Esophagus muscularis mucosa (tissue), 4 donors: ENCODE measurements around the gene CLBA1. TPM values are rescaled to one million over a fixed set of nuclear protein-coding genes. Genes with fewer than 3 reads are reported as not detected.

Experiments used
- DNase-seq: peaks from one replicate; pipeline ENCODE4 v3.0.0-alpha.2; 2017; ENCODE audit errors: extremely low spot score
- H3K27ac ChIP-seq, 4 donors: fragments of 200-600 bp; sonication (generic); replicated peaks in 1 of 4; 1 replicate in 3 of 4; 2 replicates in 1 of 4; pipeline ENCODE4 v1.5.1; 2016 to 2019; ENCODE audit warnings: mild to moderate bottlenecking in 1 of 4
- H3K27me3 ChIP-seq, 4 donors: fragments of 200-600 bp; sonication (generic); one replicate each; pipeline versions ENCODE4 v1.5.1 to v1.6.0; 2016 to 2019
- H3K36me3 ChIP-seq, 4 donors: fragments of 200-600 bp; sonication (generic); one replicate each; pipeline ENCODE4 v1.5.1; 2016 to 2019
- H3K4me1 ChIP-seq, 4 donors: fragments of 200-600 bp; sonication (generic); one replicate each; pipeline ENCODE4 v1.5.1; 2016 to 2019
- H3K4me3 ChIP-seq, 4 donors: fragments of 200-600 bp; sonication (generic); 1 replicate in 2 of 4; 2 replicates in 2 of 4; pipeline ENCODE4 v1.5.1; 2016 to 2019; ENCODE audit warnings: mild to moderate bottlenecking in 4 of 4, moderate library complexity in 1 of 4
- H3K9me3 ChIP-seq, 4 donors: fragments of 200-600 bp; sonication (generic); 1 replicate in 3 of 4; 2 replicates in 1 of 4; pipeline ENCODE4 v1.5.1; 2016 to 2019
- EP300 ChIP-seq: sonication (generic); formaldehyde crosslinking; IDR thresholded peaks from one replicate; pipeline ENCODE4 v1.6.1; 2017; ENCODE audit warnings: antibody characterized with exemption
- POLR2A ChIP-seq: fragments of 450-650 bp; IDR thresholded peaks from one replicate; pipeline ENCODE4 v1.6.1; 2017; ENCODE audit warnings: antibody characterized with exemption, moderate library complexity, mild to moderate bottlenecking, low read depth
- POLR2AphosphoS5 ChIP-seq, 2 donors: sonication (generic); formaldehyde crosslinking; IDR thresholded peaks; one replicate each; pipeline ENCODE4 v1.6.1; 2017; ENCODE audit warnings: antibody characterized with exemption in 2 of 2
- WGBS: methylation state at CpG from one replicate; pipeline ENCODE4 v1.1.5; 2018; 5-methylcytosine and 5-hydroxymethylcytosine counted together
- intact Hi-C: fragments of 100-400 bp; cut with DNase I; formaldehyde crosslinking; loops from one replicate; pipeline ENCODE4 v1.15.1; 2023
- total RNA-seq, 4 donors: library from RNA; depleted of rRNA; stranded (reverse); fragments of >200 nt; gene quantifications; one replicate each; pipeline versions ENCODE4 v1.1.0 to v1.2.1, GENCODE V29; 2016
- TF ChIP-seq, protein P1 (sequence below), 3 experiments: fragments of 200-600 bp in 2 of 3; fragments of 450-650 bp in 1 of 3; sonication (generic) in 2 of 3; IDR thresholded peaks; one replicate each; pipeline ENCODE4 v1.5.1; 2017 to 2019; ENCODE audit warnings: antibody characterized with exemption in 3 of 3, mild to moderate bottlenecking in 2 of 3, moderate library complexity in 1 of 3

CLBA1 gene
- total RNA-seq, 4 donors from 2014 or later = 3.7 to 9.8 (median 6.7) TPM

DNA sequence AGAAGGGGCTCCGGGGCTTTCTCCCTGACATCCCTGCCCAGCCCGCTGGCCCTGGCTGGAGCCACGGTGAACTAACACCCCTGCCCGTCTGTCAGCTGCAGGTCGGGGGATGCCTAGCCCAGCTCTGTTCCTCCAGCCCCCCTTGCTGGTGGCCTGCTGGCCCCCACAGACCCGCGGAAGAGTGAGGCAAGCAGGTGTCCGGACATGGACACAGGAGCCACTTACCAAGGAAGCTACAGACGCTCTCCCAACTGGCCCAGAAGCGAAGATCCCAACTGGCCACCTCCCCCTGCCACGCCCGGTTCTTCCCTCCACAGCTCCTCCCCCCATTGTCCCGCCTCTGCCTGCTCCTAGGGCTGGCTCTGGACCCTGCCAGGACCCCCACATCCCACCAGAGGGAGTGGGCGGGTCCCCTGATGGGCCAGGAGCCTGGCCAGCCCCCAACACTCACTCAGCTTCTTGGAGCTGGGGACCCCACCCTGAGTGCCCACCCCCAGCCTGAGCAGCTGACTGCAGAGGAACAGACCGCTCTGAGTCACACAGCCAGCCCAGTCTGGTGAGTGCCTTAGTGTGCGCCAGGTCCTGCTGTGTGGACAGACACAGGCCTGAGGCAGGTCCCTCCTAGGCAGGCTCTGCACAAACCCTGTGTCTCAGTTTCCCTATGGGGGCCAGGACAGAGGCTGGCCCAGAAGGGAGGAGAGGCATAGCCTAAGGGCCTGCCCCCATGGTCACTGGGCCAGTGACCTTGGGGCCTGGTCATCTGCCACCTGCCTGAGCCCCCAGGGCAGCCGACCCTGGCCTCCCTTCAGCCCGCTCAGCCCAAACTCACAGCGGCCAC is 15.1 kb upstream of the CLBA1 start:
- intact Hi-C loops = loop anchor here (5.0 kb wide), 1 partner anchor 38 kb away; no protein-coding TSS in a partner anchor
- peaks cover 76 to 100% (median 100%) of the 10 kb centered on the region in 4 donors for H3K4me1 ChIP-seq
- H3K9me3 ChIP-seq = no peaks in the 10 kb centered on the region
- 38% methylated on average over 8 of the region's 19 CpGs for WGBS
- peak overlapping the region; percentile 54 to 66 (median 60) for H3K4me3 ChIP-seq
- H3K27ac ChIP-seq = peak overlapping the region; percentile 87 to 99 (median 94)
- TF ChIP-seq EP300 (no peak), POLR2AphosphoS5 (IDR thresholded peaks at IDR 0.05) (peak; percentile 81 to 95), POLR2A (peak; percentile 21)
- TF ChIP-seq, protein P1, sequence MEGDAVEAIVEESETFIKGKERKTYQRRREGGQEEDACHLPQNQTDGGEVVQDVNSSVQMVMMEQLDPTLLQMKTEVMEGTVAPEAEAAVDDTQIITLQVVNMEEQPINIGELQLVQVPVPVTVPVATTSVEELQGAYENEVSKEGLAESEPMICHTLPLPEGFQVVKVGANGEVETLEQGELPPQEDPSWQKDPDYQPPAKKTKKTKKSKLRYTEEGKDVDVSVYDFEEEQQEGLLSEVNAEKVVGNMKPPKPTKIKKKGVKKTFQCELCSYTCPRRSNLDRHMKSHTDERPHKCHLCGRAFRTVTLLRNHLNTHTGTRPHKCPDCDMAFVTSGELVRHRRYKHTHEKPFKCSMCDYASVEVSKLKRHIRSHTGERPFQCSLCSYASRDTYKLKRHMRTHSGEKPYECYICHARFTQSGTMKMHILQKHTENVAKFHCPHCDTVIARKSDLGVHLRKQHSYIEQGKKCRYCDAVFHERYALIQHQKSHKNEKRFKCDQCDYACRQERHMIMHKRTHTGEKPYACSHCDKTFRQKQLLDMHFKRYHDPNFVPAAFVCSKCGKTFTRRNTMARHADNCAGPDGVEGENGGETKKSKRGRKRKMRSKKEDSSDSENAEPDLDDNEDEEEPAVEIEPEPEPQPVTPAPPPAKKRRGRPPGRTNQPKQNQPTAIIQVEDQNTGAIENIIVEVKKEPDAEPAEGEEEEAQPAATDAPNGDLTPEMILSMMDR (IDR thresholded peaks at IDR 0.05) = no peak
- peaks cover 0 to 3% (median 0%) of the 10 kb centered on the region in 4 donors for H3K36me3 ChIP-seq
- no peak for DNase-seq
- peaks cover 0 to 5% (median 0%) of the 10 kb centered on the region in 4 donors for H3K27me3 ChIP-seq

DNA sequence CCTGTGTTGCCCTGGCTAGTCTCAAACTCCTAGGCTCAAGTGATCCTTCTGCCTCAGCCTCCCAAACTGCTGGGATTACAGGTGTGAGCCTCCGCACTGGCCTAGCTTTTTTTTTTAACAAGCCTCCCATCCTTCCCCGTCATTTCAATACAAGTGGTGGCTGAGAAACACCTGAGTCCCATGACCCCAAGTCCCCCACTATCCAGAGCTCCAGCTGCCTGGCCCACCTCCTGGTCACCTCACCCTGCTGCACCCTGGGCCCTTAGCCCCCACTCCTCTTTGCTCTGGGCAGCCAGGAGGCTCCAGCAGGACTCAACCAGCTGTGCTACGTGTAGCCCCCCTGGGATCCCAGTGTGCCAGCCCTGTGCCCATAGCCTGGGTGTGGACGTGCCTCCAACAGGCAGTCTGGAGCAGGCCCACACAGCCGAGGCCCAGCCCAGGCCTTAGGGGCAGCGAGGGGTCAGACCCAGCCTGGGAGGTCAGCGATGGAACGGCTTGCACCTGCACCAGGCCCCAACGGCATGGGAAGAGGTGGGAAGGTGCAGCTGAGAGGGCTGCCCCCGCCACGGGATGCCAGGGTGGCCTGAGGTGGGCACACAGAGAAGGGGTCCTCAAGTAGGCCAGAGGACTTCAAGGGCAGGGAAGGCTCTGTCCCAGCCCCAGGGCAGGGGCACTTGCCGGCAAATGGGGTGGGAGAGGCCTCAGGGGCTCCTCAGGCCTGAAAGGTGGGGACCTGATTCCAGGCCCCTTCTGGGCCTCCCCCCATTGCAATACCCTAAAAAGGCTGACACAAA is 13.9 kb upstream of the CLBA1 start:
- peak overlapping the region; percentile 87 to 99 (median 94) for H3K27ac ChIP-seq
- no peaks in the 10 kb centered on the region for H3K36me3 ChIP-seq
- peaks cover 0 to 5% (median 0%) of the 10 kb centered on the region in 4 donors for H3K27me3 ChIP-seq
- no peaks in the 10 kb centered on the region for H3K9me3 ChIP-seq
- H3K4me3 ChIP-seq = no peak overlapping the region
- no peak for DNase-seq
- 92% methylated on average over 4 of the region's 12 CpGs for WGBS
- H3K4me1 ChIP-seq = peaks cover 84 to 100% (median 100%) of the 10 kb centered on the region in 4 donors
- no peak for TF ChIP-seq POLR2AphosphoS5 (IDR thresholded peaks at IDR 0.05)
- TF ChIP-seq, protein P1 (IDR thresholded peaks at IDR 0.05) = no peak
- no peak for TF ChIP-seq POLR2A
- TF ChIP-seq EP300 = no peak
- intact Hi-C loops = loop anchor here (5.0 kb wide), 1 partner anchor 39 kb away; no protein-coding TSS in a partner anchor

- WGBS = 59% methylated on average over 20 of the region's 28 CpGs
- Histone ChIP-seq H3K4me1 (peaks cover 84 to 100% (median 100%) of the 10 kb centered on the region in 4 donors), H3K27me3 (peaks cover 0 to 5% (median 0%) of the 10 kb centered on the region in 4 donors), H3K4me3 (peak overlapping the region in 3 of 4 donors; percentile 17 to 32 (median 23)), H3K36me3 (no peaks in the 10 kb centered on the region), H3K27ac (peak overlapping the region; percentile 87 to 99 (median 94)), H3K9me3 (no peaks in the 10 kb centered on the region)
- DNase-seq = no peak
- intact Hi-C loops = loop anchor here (5.0 kb wide), 1 partner anchor 40 kb away; no protein-coding TSS in a partner anchor
- TF ChIP-seq EP300 (no peak), POLR2AphosphoS5 (IDR thresholded peaks at IDR 0.05) (peak; percentile 47 to 60)
These were observed 13.1 kb upstream of the CLBA1 start for GRCh38 chr14:104972301-104973134.

DNA sequence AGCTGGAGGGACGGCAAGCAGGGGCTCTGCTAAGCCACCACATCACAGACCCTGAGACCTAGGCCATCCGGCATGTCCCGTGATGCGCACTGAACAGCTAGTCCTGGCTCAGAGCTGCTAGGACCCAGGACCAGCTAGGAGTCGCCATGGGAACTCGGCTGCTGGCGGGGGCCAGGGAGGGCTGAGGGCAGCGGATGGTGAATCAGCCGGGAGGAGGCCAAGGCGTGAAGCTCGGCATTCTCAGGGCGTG is 12.5 kb upstream of the CLBA1 start:
- 14% methylated on average over 5 of the region's 12 CpGs for WGBS

More for the DNA sequence above, 12.5 kb upstream of the CLBA1 start:
- Histone ChIP-seq H3K9me3 (no peaks in the 10 kb centered on the region), H3K27me3 (peaks cover 0 to under 1% (median 0%) of the 10 kb centered on the region in 4 donors), H3K27ac (peak overlapping the region; percentile 87 to 99 (median 94)), H3K36me3 (no peaks in the 10 kb centered on the region), H3K4me3 (peak overlapping the region; percentile 17 to 32 (median 24)), H3K4me1 (peaks cover 83 to 100% (median 100%) of the 10 kb centered on the region in 4 donors)
- intact Hi-C loops = loop anchor here (5.0 kb wide), 1 partner anchor 41 kb away; no protein-coding TSS in a partner anchor
- peak; percentile 96 for DNase-seq
- TF ChIP-seq POLR2AphosphoS5 (IDR thresholded peaks at IDR 0.05) (peak in 1 of 2 donors; percentile 76), EP300 (no peak)
